BE2C (cell line): ENCODE data around the gene SHISA8.
A peak's percentile ranks its signal among the peaks of the same experiment; 100 is the strongest.

Experiments used
- DNase-seq: peaks from one replicate; pipeline ENCODE4 v3.0.0-alpha.2; 2020
- H3K27me3 ChIP-seq: fragments of 250-450 bp; sonication (Bioruptor Pico); 2 replicates; pipeline ENCODE4 v1.5.1; 2020; ENCODE audit warnings: mild to moderate bottlenecking
- H3K36me3 ChIP-seq: fragments of 250-450 bp; sonication (Bioruptor Pico); 2 replicates; pipeline ENCODE4 v1.5.1; 2020; ENCODE audit warnings: mild to moderate bottlenecking
- H3K4me1 ChIP-seq: fragments of 250-450 bp; sonication (Bioruptor Pico); 2 replicates; pipeline ENCODE4 v1.5.1; 2020
- H3K4me3 ChIP-seq: 2 replicates; pipeline ENCODE4 v1.5.1; 2011; ENCODE audit warnings: low read depth, low read length
- H3K9me3 ChIP-seq: fragments of 250-450 bp; sonication (Bioruptor Pico); 2 replicates; pipeline ENCODE4 v1.5.1; 2020
- CTCF ChIP-seq: IDR thresholded peaks from 2 replicates; pipeline ENCODE4 v1.5.1; 2012; ENCODE audit warnings: mild to moderate bottlenecking, low read depth, low read length

The SHISA8 gene

GRCh38 chr22:41885116-41885515 is 29.8 kb downstream of the SHISA8 start:
- TF ChIP-seq CTCF = no peak
- no peak for DNase-seq
- Histone ChIP-seq H3K27me3 (no peaks in the 10 kb centered on the region), H3K4me3 (no peak overlapping the region), H3K36me3 (peaks cover 97% of the 10 kb centered on the region), H3K4me1 (no peaks in the 10 kb centered on the region), H3K9me3 (no peaks in the 10 kb centered on the region)

- H3K4me1 ChIP-seq = no peaks in the 10 kb centered on the region
- no peak for DNase-seq
- no peak for TF ChIP-seq CTCF
- peaks cover 96% of the 10 kb centered on the region for H3K36me3 ChIP-seq
- H3K27me3 ChIP-seq = no peaks in the 10 kb centered on the region
- no peaks in the 10 kb centered on the region for H3K9me3 ChIP-seq
- H3K4me3 ChIP-seq = no peak overlapping the region
These were observed 31.5 kb downstream of the SHISA8 start for GRCh38 chr22:41883400-41883799.

- Histone ChIP-seq H3K9me3 (no peaks in the 10 kb centered on the region), H3K27me3 (no peaks in the 10 kb centered on the region), H3K36me3 (peaks cover 96% of the 10 kb centered on the region), H3K4me1 (peaks cover 9% of the 10 kb centered on the region), H3K4me3 (no peak overlapping the region)
- TF ChIP-seq CTCF = no peak
- no peak for DNase-seq
These were observed 34.2 kb downstream of the SHISA8 start for GRCh38 chr22:41880653-41881052.

- Histone ChIP-seq H3K4me3 (no peak overlapping the region), H3K4me1 (peaks cover 21% of the 10 kb centered on the region), H3K27me3 (no peaks in the 10 kb centered on the region), H3K9me3 (no peaks in the 10 kb centered on the region), H3K36me3 (peaks cover 92% of the 10 kb centered on the region)
- no peak for TF ChIP-seq CTCF
- no peak for DNase-seq
These were observed 38.2 kb downstream of the SHISA8 start for GRCh38 chr22:41876675-41877074.

- no peak for DNase-seq
- Histone ChIP-seq H3K9me3 (no peaks in the 10 kb centered on the region), H3K27me3 (no peaks in the 10 kb centered on the region), H3K4me3 (no peak overlapping the region), H3K4me1 (peaks cover 21% of the 10 kb centered on the region), H3K36me3 (peaks cover 92% of the 10 kb centered on the region)
- TF ChIP-seq CTCF = no peak
These were observed 38.6 kb downstream of the SHISA8 start for GRCh38 chr22:41876275-41876674.

GRCh38 chr22:41875531-41876270 is 39.2 kb downstream of the SHISA8 start:
- peak; percentile 45 for DNase-seq
- H3K4me1 ChIP-seq = peaks cover 21% of the 10 kb centered on the region
- H3K27me3 ChIP-seq = no peaks in the 10 kb centered on the region
- no peak for TF ChIP-seq CTCF
- no peak overlapping the region for H3K4me3 ChIP-seq
- no peaks in the 10 kb centered on the region for H3K9me3 ChIP-seq
- peaks cover 92% of the 10 kb centered on the region for H3K36me3 ChIP-seq
